Omental fat pad (tissue), 4 donors: ENCODE data around the gene NSD1. TPM values are rescaled to one million over a fixed set of nuclear protein-coding genes. Genes with fewer than 3 reads are reported as not detected.

ENCODE experiments used
- ATAC-seq: fragments of 150-250 bp; one replicate; pipeline ENCODE4 v1.9.1; 2016; ENCODE audit warnings: mild to moderate bottlenecking, moderate library complexity; ENCODE audit not compliant: low FRiP score
- DNase-seq: peaks from one replicate; pipeline ENCODE4 v3.0.0-alpha.2; 2019; ENCODE audit warnings: low spot score
- CTCF ChIP-seq, 3 donors: fragments of 450-650 bp; IDR thresholded peaks; one replicate each; pipeline ENCODE4 v1.5.1; 2016 to 2017; ENCODE audit warnings: antibody characterized with exemption in 3 of 3, mild to moderate bottlenecking in 3 of 3, moderate library complexity in 2 of 3
- total RNA-seq, 4 donors: library from RNA; depleted of rRNA; stranded (reverse); fragments of >200 nt; gene quantifications; one replicate each; pipeline ENCODE4 v1.1.0, GENCODE V29; 2016

The NSD1 gene
- total RNA-seq, 4 donors from 2014 or later: 32.3 to 52.6 (median 36.1) TPM

GRCh38 chr5:177299697-177300096 is 166.1 kb downstream of the NSD1 start:
- no peak for ATAC-seq
- no peak for DNase-seq
- TF ChIP-seq CTCF (IDR thresholded peaks at IDR 0.05): no peak

GRCh38 chr5:177300236-177300880 is 166.8 kb downstream of the NSD1 start:
- ATAC-seq: peak; percentile 54
- no peak for DNase-seq
- no peak for TF ChIP-seq CTCF (IDR thresholded peaks at IDR 0.05)

- DNase-seq (no peak), ATAC-seq (no peak)
- TF ChIP-seq CTCF (IDR thresholded peaks at IDR 0.05): no peak
Observed at GRCh38 chr5:177300951-177301350, 167.4 kb downstream of the NSD1 start.

- DNase-seq (no peak), ATAC-seq (peak; percentile 18)
- TF ChIP-seq CTCF (IDR thresholded peaks at IDR 0.05): no peak
Observed at GRCh38 chr5:177301503-177302165, 168.1 kb downstream of the NSD1 start.

GRCh38 chr5:177302354-177303110 is 169.0 kb downstream of the NSD1 start:
- no peak for ATAC-seq
- DNase-seq: no peak
- TF ChIP-seq CTCF (IDR thresholded peaks at IDR 0.05): no peak

GRCh38 chr5:177303121-177303924 is 169.8 kb downstream of the NSD1 start, which contains the start of the genes PRELID1 and RAB24:
Gene PRELID1, plus strand, starts transcription at chr5:177303799. Its CDS starts 187 bp downstream, at chr5:177303986.
Gene RAB24, minus strand, starts transcription at chr5:177303719. Its CDS starts 431 bp downstream, at chr5:177303288.
- no peak for TF ChIP-seq CTCF (IDR thresholded peaks at IDR 0.05)
- DNase-seq (peak; percentile 83), ATAC-seq (peak; percentile 59)
